ENCODE results near the gene ABR. TPM values are rescaled to one million over a fixed set of nuclear protein-coding genes. Genes with fewer than 3 reads are reported as not detected.

The ABR gene
- total RNA-seq, 1 donor from 2014 or later, result 110 TPM

DNA sequence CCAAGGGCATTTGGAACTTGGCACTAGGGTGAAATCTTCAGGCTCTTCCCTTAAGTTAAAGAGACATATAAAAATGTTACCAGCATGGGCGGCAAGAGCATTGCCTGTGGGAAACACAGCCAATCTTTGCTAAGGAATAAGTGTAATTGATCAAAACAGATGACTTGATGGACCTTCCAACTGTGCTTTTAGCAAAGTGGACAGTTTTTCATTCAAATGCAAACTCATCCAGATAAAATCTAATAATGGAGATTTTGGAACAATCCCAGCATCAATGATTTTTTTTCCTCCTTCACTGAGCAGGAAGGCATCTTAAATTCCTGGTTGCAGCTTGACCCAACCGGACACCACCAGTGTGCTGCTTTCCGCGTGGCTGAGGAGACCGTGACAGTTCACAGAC, 47.6 kb upstream of the ABR start:
- TF ChIP-seq, protein P1, sequence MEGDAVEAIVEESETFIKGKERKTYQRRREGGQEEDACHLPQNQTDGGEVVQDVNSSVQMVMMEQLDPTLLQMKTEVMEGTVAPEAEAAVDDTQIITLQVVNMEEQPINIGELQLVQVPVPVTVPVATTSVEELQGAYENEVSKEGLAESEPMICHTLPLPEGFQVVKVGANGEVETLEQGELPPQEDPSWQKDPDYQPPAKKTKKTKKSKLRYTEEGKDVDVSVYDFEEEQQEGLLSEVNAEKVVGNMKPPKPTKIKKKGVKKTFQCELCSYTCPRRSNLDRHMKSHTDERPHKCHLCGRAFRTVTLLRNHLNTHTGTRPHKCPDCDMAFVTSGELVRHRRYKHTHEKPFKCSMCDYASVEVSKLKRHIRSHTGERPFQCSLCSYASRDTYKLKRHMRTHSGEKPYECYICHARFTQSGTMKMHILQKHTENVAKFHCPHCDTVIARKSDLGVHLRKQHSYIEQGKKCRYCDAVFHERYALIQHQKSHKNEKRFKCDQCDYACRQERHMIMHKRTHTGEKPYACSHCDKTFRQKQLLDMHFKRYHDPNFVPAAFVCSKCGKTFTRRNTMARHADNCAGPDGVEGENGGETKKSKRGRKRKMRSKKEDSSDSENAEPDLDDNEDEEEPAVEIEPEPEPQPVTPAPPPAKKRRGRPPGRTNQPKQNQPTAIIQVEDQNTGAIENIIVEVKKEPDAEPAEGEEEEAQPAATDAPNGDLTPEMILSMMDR (IDR thresholded peaks at IDR 0.05), result no peak
- Mint-ChIP-seq H3K4me3 (ENCODE audit: unreplicated experiment) (no peak overlapping the region), H3K9me3 (ENCODE audit: unreplicated experiment) (no peaks in the 10 kb centered on the region), H3K27ac (ENCODE audit: unreplicated experiment) (no peak overlapping the region), H3K27me3 (ENCODE audit: unreplicated experiment) (peaks cover 41% of the 10 kb centered on the region), H3K4me1 (ENCODE audit: unreplicated experiment) (peaks cover 12% of the 10 kb centered on the region), H3K36me3 (ENCODE audit: unreplicated experiment) (peaks cover 3% of the 10 kb centered on the region)
- no peak for DNase-seq (ENCODE audit: extremely low spot score, unreplicated experiment)

DNA sequence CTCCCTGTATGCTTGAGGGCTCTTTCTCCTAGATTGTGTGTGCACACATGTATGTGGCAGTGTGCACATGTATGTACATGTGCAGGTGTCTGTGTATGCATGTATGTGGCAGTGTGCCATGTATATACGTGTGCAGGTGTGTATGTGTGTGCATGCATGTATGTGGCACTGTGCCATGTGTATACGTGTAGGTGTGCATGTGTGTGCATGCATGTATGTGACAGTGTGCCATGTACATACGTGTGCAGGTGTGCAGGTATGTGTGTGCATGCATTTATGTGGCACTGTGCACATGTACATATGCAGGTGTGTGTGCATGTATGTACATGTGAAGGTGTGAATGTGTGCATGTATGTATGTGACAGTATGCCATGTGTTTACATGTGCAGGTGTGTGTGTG, 46.5 kb upstream of the ABR start:
- no peaks in the 10 kb centered on the region for H3K9me3 Mint-ChIP-seq (ENCODE audit: unreplicated experiment)
- no peak overlapping the region for H3K27ac Mint-ChIP-seq (ENCODE audit: unreplicated experiment)
- DNase-seq (ENCODE audit: extremely low spot score, unreplicated experiment), result no peak
- TF ChIP-seq, protein P1 (IDR thresholded peaks at IDR 0.05), result no peak
- H3K4me1 Mint-ChIP-seq (ENCODE audit: unreplicated experiment), result peaks cover 9% of the 10 kb centered on the region
- peaks cover 36% of the 10 kb centered on the region for H3K27me3 Mint-ChIP-seq (ENCODE audit: unreplicated experiment)
- H3K36me3 Mint-ChIP-seq (ENCODE audit: unreplicated experiment), result peaks cover 3% of the 10 kb centered on the region
- H3K4me3 Mint-ChIP-seq (ENCODE audit: unreplicated experiment), result no peak overlapping the region

DNA sequence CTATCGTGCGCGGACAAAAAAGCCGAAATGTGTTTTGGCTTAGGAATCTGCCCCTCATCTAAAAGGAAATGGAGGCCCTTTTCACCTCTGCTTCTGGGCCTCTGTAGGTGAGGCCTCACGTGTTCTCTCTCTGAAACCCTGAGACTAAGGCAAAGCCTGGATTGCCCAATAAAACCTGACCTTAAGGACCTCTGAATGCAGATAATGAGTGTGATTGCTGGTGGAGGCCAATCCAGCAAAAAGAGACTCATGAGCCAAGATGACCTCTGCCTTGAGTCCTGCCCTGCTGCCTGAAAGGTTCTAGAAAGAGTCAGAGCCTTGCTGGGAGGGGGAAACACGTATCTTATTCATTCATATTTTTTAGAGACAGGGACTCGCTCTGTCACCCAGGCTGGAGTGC, 44.5 kb upstream of the ABR start:
- TF ChIP-seq, protein P1 (IDR thresholded peaks at IDR 0.05), result no peak
- Mint-ChIP-seq H3K27ac (ENCODE audit: unreplicated experiment) (no peak overlapping the region), H3K36me3 (ENCODE audit: unreplicated experiment) (no peaks in the 10 kb centered on the region), H3K27me3 (ENCODE audit: unreplicated experiment) (peaks cover 41% of the 10 kb centered on the region), H3K4me3 (ENCODE audit: unreplicated experiment) (no peak overlapping the region), H3K9me3 (ENCODE audit: unreplicated experiment) (no peaks in the 10 kb centered on the region), H3K4me1 (ENCODE audit: unreplicated experiment) (peaks cover 4% of the 10 kb centered on the region)
- no peak for DNase-seq (ENCODE audit: extremely low spot score, unreplicated experiment)

DNA sequence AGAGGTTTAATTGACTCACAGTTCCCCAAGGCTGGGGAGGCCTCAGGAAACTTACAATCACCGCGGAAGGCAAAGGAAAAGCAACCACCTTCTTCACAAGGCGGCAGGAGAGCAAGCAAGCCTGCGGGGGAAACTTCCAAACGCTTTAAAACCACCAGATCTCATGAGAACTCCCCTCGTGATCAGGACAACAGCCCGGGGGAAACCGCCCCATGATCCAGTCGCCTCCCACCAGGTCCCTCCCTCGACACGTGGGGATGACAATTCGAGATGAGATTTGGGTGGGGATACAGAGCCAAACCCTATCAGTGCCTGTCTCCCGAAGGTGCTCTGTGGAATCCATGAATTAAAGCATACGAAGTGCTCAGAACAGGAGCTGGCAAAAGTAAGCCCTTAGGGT, 43.9 kb upstream of the ABR start:
- no peak overlapping the region for H3K4me3 Mint-ChIP-seq (ENCODE audit: unreplicated experiment)
- DNase-seq (ENCODE audit: extremely low spot score, unreplicated experiment), result no peak
- H3K36me3 Mint-ChIP-seq (ENCODE audit: unreplicated experiment), result no peaks in the 10 kb centered on the region
- H3K27ac Mint-ChIP-seq (ENCODE audit: unreplicated experiment), result no peak overlapping the region
- H3K27me3 Mint-ChIP-seq (ENCODE audit: unreplicated experiment), result peaks cover 43% of the 10 kb centered on the region
- TF ChIP-seq, protein P1 (IDR thresholded peaks at IDR 0.05), result no peak
- peaks cover 4% of the 10 kb centered on the region for H3K4me1 Mint-ChIP-seq (ENCODE audit: unreplicated experiment)
- no peaks in the 10 kb centered on the region for H3K9me3 Mint-ChIP-seq (ENCODE audit: unreplicated experiment)

DNA sequence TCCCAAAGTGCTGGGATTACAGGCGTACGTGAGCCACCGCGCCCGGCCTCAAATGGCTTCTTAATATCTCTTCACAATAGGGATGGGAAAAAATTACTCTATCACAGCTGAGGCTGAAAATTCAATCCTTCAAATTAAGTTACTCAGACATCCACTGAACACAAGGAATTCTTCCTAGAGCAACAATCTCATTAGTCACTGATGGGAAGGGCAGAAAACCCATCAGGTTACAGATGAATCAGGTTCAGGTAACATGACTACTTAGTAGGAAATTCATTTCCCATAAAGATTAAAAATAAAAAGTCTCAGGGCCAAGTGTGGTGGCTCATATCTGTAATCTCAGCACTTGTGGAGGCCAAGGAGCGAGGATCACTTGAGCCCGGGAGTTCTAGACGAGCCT, 42.5 kb upstream of the ABR start:
- Mint-ChIP-seq H3K4me1 (ENCODE audit: unreplicated experiment) (no peaks in the 10 kb centered on the region), H3K36me3 (ENCODE audit: unreplicated experiment) (no peaks in the 10 kb centered on the region), H3K4me3 (ENCODE audit: unreplicated experiment) (no peak overlapping the region), H3K27me3 (ENCODE audit: unreplicated experiment) (peaks cover 38% of the 10 kb centered on the region), H3K9me3 (ENCODE audit: unreplicated experiment) (no peaks in the 10 kb centered on the region), H3K27ac (ENCODE audit: unreplicated experiment) (no peak overlapping the region)
- TF ChIP-seq, protein P1 (IDR thresholded peaks at IDR 0.05), result no peak
- no peak for DNase-seq (ENCODE audit: extremely low spot score, unreplicated experiment)

All from osteocyte (in vitro differentiated cells).